Measurements from ENCODE around the gene ARID5B. TPM values are rescaled to one million over a fixed set of nuclear protein-coding genes. Genes with fewer than 3 reads are reported as not detected.

The ARID5B gene
- polyA plus RNA-seq, 1 experiment: 137 TPM

- ChIA-PET POLR2A (no interaction called here), CTCF (interaction anchor here (1.4 kb wide), 1 partner anchor 141 kb away, joined by 3 read pairs; no protein-coding TSS in a partner anchor)
- no peaks in the 10 kb centered on the region for H3K9me3 ChIP-seq (ENCODE audit: control insufficient read depth, insufficient read depth, low read length)
- no peaks in the 10 kb centered on the region for H3K27me3 ChIP-seq (ENCODE audit: control insufficient read depth, insufficient read depth, low read length)
- no peak overlapping the region for H3K4me3 ChIP-seq (ENCODE audit: low read depth, low read length)
- no peak overlapping the region for H3K27ac ChIP-seq (ENCODE audit: low read depth, low read length)
- TF ChIP-seq CTCF (IDR thresholded peaks at IDR 0.05; ENCODE audit: low read depth, low read length): no peak
- DNase-seq (ENCODE audit: low read depth, low spot score): no peak
Measured at GRCh38 chr10:62103857-62104256, 202.4 kb downstream of the ARID5B start.

GRCh38 chr10:62106929-62107519 lies 205.5 kb downstream of the ARID5B start:
- POLR2A ChIA-PET: no interaction called here
- Histone ChIP-seq H3K27ac (ENCODE audit: low read depth, low read length) (no peak overlapping the region), H3K9me3 (ENCODE audit: control insufficient read depth, insufficient read depth, low read length) (no peaks in the 10 kb centered on the region), H3K4me3 (ENCODE audit: low read depth, low read length) (no peak overlapping the region), H3K27me3 (ENCODE audit: control insufficient read depth, insufficient read depth, low read length) (no peaks in the 10 kb centered on the region)
- no peak for DNase-seq (ENCODE audit: low read depth, low spot score)
- CTCF ChIA-PET: interaction anchor here (0.6 to 3.3 kb wide), 4 partner anchors 68 to 141 kb away, joined by 3 to 16 read pairs (median 6); no protein-coding TSS in a partner anchor
- no peak for TF ChIP-seq CTCF (IDR thresholded peaks at IDR 0.05; ENCODE audit: low read depth, low read length)

GRCh38 chr10:62108759-62109586 lies 207.5 kb downstream of the ARID5B start:
- CTCF ChIA-PET: interaction anchor here (3.3 kb wide), 1 partner anchor 136 kb away, joined by 16 read pairs; no protein-coding TSS in a partner anchor

GRCh38 chr10:62109587-62110293 lies 208.2 kb downstream of the ARID5B start:
- Histone ChIP-seq H3K9me3 (ENCODE audit: control insufficient read depth, insufficient read depth, low read length) (no peaks in the 10 kb centered on the region), H3K27ac (ENCODE audit: low read depth, low read length) (no peak overlapping the region), H3K27me3 (ENCODE audit: control insufficient read depth, insufficient read depth, low read length) (no peaks in the 10 kb centered on the region), H3K4me3 (ENCODE audit: low read depth, low read length) (no peak overlapping the region)
- no peak for DNase-seq (ENCODE audit: low read depth, low spot score)
- POLR2A ChIA-PET: no interaction called here
- CTCF ChIA-PET: no interaction called here
- TF ChIP-seq CTCF (IDR thresholded peaks at IDR 0.05; ENCODE audit: low read depth, low read length): no peak

More at GRCh38 chr10:62108759-62109586, 207.5 kb downstream of the ARID5B start:
- no peak for TF ChIP-seq CTCF (IDR thresholded peaks at IDR 0.05; ENCODE audit: low read depth, low read length)
- no peak for DNase-seq (ENCODE audit: low read depth, low spot score)
- no peaks in the 10 kb centered on the region for H3K27me3 ChIP-seq (ENCODE audit: control insufficient read depth, insufficient read depth, low read length)
- H3K27ac ChIP-seq (ENCODE audit: low read depth, low read length): no peak overlapping the region
- no peaks in the 10 kb centered on the region for H3K9me3 ChIP-seq (ENCODE audit: control insufficient read depth, insufficient read depth, low read length)
- no peak overlapping the region for H3K4me3 ChIP-seq (ENCODE audit: low read depth, low read length)
- POLR2A ChIA-PET: no interaction called here

Data from AG04450 (cell line).